Stomach (tissue), 4 donors: Measurements from ENCODE around the gene PRDX3.

ENCODE experiments used
- EP300 ChIP-seq: sonication (generic); formaldehyde crosslinking; IDR thresholded peaks from one replicate; pipeline ENCODE4 v1.6.1; 2017; ENCODE audit warnings: antibody characterized with exemption
- POLR2A ChIP-seq, 4 donors: fragments of 450-650 bp; IDR thresholded peaks; one replicate each; pipeline ENCODE4 v1.6.1; 2016; ENCODE audit warnings: antibody characterized with exemption in 4 of 4, control low read depth in 2 of 4, mild to moderate bottlenecking in 1 of 4, moderate library complexity in 1 of 4
- TF ChIP-seq, protein P1 (sequence below), 7 experiments: fragments of 450-650 bp in 4 of 7; fragments of 200-600 bp in 3 of 7; sonication (generic) in 3 of 7; IDR thresholded peaks; one replicate each; pipeline ENCODE4 v1.5.1; 2016 to 2019; ENCODE audit warnings: antibody characterized with exemption in 7 of 7, control low read depth in 2 of 7, mild to moderate bottlenecking in 1 of 7

GRCh38 chr10:119221201-119221600 is 42.6 kb upstream of the PRDX3 start:
- TF ChIP-seq, protein P1, sequence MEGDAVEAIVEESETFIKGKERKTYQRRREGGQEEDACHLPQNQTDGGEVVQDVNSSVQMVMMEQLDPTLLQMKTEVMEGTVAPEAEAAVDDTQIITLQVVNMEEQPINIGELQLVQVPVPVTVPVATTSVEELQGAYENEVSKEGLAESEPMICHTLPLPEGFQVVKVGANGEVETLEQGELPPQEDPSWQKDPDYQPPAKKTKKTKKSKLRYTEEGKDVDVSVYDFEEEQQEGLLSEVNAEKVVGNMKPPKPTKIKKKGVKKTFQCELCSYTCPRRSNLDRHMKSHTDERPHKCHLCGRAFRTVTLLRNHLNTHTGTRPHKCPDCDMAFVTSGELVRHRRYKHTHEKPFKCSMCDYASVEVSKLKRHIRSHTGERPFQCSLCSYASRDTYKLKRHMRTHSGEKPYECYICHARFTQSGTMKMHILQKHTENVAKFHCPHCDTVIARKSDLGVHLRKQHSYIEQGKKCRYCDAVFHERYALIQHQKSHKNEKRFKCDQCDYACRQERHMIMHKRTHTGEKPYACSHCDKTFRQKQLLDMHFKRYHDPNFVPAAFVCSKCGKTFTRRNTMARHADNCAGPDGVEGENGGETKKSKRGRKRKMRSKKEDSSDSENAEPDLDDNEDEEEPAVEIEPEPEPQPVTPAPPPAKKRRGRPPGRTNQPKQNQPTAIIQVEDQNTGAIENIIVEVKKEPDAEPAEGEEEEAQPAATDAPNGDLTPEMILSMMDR (IDR thresholded peaks at IDR 0.05): no peak
- TF ChIP-seq POLR2A (IDR thresholded peaks at IDR 0.05): no peak
- TF ChIP-seq EP300: no peak
